GM18873 (cell line): ENCODE measurements around the gene GRID1.

ENCODE experiments used
- ATAC-seq: cut with Tn5 transposase; IDR thresholded peaks from one replicate; pipeline ENCODE4 v1.9.1; 2021; ENCODE audit warnings: mild to moderate bottlenecking, moderate library complexity, moderate number of reproducible peaks; ENCODE audit not compliant: unreplicated experiment, low FRiP score

Gene GRID1

DNA sequence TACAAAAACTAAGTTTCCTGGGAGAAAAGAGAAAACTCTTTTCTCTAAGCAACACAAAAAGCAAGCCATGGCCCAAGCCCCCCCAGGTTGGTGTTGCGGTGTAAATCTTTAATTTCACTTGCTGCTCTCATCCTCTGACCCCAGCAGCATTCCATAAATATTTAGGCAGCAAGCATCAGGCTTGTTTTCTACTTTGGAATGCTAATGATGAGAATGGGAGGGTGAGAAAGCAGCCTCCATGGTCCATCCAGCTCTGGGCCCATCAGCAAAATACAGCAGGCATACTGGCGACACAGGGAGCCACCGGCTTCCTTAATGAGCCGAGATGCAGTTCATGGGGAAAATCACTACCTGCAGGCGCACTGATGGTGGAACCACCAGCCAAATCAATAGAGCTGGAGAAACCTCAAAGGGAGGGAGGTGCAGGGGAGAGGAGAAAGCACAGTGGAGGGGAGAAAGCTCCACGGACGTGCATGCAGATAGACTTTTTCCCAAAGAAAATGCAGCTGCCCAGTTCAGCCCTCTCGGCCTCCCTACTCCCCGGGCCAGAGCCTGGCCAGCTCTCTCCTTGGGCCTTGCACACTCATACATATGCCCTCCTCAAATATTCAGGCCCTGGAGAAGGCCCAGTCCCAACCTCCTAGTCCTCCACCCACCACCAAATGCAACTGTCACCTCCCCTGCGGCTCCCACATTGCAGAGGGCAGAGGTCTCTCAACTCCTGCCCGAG is 131.9 kb downstream of the GRID1 start:
- ATAC-seq: no peak

DNA sequence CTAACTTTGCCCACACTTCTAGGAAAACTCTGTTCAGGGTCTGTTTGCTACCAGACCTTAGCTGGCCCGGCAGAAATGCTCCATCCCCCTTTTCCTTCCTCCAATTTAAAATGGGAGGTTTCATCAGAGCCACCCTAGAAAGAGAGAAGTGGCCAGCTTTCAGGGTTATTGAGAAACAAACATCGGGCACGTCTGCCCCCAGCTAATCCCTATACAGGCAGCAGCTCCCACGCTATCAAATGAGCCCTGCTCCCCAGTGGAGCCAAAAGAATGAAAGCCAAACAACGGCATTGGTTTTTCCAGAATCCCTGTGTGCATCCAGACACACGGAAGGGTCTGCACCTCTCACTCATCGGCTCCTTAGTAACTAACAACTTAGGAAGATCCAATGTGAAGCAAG is 132.5 kb downstream of the GRID1 start:
- no peak for ATAC-seq

DNA sequence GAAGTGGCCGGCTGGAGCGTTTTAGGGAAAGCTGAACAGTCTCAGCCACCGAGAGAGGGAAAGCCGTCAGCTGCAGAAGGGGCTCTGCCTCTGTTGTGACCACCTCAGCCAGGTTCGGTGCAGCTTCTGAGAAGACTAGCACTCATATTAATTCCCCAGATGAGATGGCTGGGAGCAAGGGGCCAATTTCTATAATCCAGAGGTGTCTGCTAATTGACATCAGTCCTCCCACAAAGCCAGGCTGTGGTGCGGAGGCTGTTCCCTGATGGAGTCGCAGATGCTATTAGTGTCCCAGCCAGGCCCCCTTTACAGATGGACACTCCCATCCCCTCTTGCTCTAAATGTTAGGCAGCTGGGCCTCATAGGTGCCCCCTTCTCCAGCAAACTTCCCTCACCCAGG is 133.5 kb downstream of the GRID1 start:
- ATAC-seq: no peak

DNA sequence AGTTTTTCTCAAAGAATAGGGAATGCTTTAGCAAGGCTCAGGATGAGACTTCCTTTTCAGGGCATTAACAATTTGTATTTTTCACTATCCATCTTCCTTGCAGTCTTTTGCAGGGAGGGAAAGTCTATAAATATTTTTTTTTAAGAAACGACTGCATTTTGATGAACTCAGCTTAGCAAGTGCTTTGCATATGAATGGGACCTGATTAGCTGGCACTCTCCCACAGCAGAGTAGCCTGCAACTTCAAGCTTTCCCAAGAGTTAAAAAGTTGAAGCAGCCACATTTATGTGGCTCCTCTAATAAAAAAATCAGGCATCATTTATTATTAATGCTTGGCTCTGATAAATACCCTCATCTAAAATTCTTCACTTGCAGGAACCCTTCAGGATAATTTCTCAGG is 134.0 kb downstream of the GRID1 start:
- ATAC-seq: no peak

DNA sequence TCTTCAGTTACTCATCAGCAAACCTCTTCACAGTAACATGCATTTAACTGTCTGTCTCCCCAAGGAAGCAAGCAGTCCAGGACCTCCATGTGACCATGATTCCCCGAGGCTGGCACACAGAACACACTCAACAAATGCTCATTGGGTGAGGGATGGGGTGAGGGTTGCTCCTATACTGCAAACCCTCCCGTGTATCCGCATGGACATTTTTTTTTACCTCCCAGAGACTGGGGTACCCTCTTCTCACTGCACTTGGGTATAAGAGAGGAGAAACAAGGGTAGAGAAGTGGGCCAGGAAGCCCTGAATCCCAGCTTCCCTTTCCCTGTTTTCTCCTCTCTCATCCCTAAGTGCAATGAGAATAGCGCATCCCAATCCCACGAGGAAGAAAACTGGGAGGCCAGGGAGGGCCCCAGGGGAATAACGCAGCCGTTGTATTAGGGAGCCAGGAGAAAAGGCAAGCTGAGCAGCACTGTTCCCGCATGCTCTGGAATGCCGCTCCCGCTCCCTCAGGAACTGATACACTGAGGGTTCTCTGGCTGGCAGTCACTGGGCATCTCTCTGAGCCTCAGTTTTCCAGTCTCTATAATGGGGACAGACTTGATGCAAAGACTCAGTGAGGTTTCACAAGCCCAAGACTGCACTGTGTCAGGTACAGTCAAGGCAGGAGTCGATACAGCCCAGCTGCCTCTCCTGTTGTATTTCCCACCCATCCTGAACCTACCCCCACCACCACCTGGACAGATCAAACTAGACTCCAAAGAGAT is 134.6 kb downstream of the GRID1 start:
- ATAC-seq: no peak

DNA sequence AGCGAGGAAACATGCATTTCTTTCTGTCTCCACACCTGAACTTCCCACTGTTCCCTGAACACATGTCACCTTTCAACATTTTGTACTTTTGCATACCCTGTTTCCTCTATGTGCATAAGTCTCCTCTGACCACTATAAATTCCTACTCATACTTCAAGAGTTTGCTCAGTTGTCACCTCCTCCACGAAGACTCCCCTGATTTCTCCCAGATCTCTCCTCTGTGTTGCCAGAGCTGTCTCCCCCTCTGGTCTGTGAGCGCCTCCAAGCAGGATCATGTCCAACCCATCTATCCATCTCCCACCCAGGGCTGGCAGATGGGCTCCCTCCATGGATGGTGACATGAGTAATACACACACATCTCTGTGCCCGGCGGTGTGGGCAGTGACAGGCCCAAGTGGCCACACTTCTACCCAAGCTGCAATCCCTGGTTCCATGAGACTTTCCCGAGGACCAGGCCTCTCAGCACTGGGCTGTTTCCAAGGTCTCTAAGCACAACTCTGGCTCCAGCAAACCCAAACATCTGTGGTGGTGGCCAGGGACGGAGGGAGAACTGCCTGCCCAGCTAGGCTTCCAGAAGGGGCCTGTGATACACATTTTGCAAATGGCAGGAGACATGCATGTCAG is 135.9 kb downstream of the GRID1 start:
- no peak for ATAC-seq

DNA sequence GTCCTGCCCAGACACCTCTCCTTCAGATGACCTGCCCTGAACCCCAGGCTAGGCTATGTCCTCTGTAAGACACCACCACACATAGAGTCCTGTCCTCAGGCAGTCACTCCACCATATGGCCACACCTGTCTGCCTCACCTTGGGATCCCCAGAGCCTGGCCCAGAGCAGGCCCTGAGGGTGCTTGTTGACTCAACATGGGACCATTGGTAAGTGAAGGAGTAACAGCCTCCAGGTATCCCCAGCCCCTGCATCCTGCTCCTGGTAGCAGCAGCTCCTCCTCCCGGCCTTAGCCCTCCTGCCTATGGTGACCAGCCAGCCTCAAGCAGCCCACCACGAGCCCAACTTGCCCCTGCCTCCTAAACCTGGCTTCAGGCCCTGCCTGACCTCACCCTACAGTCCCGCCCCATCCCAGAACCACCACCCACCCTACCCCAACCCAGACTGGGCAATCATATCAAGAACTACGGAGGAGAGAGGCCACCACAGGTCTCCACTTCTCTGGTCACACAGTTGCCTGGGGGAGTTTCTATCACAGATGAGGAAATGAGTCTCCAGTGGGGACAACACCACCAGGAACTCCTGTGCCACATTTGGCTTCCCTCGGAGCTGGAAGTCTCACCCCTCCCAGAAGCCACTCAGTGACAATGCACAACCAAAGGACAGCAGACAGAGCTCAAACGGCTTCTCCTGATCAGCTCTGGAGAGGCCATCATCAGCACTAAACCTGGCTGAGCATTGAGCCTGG is 136.6 kb downstream of the GRID1 start:
- ATAC-seq: no peak

DNA sequence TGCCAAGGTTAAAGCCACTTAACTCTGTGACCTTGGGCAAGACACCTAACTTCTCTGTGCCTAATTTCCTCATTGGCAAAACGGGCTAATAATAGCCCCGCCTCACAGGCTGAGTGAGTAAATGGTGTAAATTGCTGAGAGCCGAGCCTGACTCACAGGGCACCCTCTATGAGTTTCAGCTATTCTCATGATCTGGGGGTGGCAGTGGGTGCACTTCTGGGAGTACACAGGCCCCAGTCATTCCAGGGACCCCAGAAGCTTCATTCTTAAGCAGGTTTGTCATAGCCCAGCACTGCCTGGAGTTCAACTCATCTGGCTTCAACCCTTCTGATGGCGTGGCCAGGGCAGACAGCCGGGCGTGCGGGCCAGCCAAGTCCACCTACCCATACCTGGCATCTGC is 137.2 kb downstream of the GRID1 start:
- ATAC-seq: no peak

DNA sequence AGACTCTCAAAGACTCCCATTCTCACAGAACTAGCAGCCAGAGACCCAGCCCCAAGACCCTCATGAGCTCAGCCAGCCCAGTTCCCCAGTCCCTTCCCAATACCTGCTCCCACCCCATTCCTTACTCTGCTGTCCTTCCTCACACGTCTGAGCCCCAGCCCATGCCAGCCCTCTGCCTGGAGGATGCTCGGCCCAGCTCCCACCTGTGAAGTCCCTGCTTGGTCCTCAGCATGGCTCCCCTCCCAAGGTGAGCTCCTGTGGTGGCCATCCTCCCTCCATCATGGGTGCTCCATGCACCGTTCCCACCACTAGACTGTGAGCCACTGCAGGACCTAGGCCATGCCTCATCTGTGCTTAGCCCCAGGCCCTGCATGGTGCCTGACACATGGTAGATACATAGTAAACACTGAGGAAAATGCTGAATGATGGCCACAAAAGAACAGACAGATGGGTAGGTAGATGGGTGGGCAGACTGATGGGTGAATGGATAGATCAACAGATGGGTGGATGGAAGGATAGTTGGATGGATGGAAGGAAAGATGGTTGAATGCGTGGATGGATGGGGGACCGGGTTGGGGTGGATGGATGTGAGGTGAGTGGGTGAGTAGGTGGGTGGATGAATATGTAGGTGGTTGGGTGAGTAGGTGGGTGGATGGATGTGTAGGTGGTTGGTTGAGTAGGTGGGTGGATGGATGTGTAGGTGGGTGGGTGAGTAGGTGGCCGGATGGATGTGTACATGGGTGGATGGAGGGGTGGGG is 138.9 kb downstream of the GRID1 start:
- ATAC-seq: no peak

DNA sequence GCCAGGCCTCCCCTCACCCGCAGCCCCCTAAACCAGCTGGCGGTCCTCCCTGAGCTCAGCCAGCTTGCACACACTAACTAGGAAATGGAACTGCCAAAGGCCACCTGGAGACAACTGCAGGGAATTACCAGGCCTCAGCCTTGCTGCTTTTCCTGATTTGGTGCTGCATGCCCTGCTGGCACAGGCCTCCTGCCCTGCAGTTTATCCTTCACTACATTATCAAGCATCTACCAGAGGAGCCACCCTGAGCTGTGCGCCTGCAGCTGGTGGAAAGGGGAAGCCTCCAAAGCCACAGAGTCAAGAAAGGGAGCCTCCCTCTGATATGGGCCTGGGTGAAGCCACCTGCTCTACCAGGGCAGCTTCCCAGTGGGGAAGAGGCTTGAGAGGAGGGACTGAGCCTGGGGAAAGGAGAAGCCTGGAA is 139.8 kb downstream of the GRID1 start:
- ATAC-seq: no peak

DNA sequence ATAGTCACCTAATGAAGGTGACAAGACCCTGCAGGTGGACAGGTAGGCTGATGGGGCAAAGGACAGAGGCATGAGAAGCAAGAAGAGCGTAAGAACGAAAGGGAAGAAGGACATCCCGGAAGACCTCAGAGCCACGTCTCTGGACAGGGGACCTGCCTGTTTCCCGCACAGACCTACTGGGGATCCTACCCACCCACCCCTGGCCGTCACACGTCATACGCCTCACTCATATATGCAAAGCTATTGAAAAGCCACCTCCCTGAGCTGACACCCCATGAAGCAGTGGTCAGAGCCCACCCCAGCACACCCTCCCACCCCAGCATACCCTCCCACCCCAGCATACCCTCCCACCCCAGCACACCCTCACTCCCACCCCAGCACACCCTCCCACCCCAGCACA is 140.6 kb downstream of the GRID1 start:
- ATAC-seq: no peak

DNA sequence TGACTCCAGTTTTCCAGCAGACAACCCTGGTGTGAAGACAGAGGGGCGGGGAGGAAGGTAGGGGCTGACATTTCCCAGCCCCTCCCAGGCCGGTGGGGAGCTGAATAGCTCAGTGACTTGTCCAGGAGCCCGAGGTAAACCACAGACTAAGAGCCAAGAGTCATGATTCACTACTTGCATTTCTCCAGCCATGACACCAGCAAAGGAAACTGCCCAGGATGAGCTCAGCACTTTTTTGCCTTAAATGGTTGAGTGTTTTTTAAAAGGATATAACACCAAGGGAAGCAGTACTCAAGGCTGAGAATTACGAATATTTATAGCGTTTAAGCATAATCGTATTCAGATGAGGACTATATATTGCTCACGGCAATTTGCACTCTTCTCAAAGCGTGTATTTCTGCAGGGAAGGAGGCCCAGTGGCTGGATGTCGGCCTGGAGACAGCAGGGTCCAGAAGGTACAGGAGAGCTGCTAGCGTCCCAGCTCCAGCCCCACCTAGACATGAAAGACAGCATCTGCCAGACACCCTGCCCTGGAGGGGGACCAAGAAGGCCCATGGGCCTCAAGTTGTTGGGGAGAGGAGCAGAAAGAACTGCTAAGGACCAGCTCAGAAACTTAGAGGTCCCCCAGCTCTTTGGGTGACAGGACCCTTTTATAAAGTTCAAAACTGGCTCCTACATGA is 141.4 kb downstream of the GRID1 start:
- ATAC-seq: no peak

DNA sequence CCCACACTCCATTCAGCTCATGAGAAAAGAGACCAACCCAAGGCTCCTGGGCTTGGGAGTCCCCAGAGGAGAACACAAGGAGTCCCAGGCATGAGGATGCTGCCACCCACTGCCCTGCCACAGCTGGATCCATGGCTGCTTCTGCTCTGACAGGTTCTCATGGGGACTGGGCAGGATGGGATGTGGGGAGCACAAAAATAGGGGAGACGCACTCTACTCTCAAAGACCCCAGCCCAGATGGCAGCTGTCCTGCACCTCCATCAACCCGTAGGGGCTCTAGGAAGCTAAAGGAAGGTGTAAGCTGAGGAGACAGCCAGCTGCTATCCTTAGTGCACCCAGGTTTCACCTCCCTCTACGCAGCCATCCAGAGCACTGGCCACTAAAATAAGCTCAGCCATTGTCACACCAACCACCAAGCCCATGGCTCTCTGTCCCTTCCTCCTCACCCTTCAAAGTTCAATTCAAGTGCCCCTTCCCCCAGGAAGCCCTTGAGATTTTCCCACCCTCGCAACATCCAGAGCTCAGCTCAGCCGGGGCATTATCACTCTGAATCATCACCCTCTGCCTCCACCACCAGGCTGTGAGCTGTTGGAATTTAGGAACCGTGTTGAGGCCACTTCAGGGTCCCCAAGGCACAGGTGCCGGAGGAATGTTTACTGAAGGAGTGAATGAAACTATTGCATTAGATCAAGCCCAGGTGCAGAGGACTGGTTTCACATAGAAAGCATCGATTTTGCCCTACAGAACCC is 142.1 kb downstream of the GRID1 start:
- ATAC-seq: no peak

DNA sequence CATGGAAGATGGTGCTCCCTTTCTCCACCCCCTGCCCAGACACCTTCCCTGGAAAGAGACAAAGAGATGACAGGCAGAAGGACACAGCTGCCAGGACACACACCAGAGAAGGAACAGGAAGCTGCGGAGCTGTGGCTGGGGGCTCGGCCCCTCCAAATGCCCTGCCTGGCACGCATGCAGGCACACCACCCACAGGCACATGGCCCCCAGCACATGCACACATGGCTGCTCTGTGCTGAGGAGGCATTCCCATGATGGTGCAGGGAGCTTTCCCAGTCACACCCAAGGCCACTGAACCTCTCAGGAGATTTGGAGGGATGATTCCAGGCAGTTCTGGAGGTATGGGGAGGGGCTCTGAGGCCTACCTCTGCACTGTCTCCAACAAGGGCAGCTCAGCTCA is 143.3 kb downstream of the GRID1 start:
- no peak for ATAC-seq

DNA sequence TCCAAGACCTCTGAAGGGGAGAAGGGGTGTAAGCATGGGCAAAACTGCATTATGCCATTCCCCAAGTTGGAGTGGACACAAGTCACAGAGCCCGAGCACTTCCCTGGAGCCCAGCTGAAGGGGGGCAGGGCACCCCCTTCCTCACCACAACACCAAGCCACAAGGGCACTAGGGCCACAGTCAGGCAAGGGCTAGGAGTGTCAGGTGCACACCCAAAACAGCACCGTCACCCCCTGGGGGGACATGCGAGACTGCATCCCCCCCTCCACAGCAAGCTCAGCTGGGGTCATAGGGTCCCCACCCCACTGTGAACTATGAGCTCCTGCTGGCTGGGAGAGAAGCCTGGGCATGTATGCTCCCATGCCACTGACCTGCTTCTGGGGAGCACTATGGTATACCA is 143.9 kb downstream of the GRID1 start:
- no peak for ATAC-seq

DNA sequence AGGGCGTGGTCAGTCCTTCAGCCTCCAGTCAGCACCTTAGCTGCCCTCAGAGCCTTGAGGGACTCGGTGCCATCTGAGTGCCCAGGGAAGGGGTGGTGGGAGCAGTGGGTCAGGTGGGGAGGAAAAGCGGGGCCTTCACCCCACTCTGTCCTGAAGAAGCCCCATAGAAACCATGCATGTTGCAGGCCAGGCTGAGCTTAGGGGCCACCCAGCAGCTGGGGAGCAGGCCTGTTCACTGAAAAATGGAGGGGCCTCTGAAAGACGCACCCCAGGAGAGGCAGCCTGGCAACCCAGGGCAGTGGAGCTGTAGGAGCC is 144.3 kb downstream of the GRID1 start:
- ATAC-seq: no peak

DNA sequence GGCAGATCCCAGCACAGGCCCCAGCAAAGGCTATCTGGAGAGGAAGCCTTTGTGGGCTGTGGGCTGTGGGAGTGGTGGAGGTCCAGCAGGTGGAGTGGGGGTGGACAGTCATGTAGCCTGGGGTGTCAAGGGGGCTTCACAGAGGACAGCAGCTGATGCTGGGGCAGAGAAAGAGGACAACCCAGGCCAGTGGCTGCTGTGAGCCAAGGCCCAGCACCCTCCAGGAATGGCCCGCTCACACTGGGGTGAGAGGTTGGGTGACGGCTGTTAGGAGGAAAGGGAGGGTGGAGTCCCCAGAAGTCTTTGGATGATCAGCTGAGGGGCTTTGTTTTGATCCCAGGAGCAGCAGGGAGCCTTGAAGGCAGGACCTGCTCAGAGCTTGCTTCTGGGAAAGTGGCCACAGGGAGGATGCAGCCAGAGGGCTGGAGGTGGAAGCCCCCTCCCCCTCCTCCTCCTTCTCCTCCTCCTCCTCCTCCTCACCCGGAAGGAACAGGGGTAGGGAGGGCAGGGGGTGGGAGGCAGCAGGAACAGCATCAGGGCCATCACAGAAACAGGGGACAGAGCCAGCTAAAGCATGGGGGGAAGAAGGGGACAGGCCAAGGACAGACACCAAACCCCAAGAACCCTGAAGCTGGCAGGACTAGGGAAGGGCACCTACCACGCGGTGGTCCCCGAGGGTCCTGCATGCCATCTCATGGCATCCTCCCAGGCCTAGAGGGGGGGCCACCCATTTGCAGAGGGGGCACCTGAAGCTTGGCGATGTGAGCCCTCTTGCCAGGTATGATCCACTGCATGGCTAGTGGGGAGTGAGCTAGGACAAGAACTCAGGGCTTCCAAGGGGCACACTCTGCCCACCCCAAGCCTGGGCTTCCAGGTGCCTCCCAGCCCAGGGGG is 144.9 kb downstream of the GRID1 start:
- no peak for ATAC-seq

DNA sequence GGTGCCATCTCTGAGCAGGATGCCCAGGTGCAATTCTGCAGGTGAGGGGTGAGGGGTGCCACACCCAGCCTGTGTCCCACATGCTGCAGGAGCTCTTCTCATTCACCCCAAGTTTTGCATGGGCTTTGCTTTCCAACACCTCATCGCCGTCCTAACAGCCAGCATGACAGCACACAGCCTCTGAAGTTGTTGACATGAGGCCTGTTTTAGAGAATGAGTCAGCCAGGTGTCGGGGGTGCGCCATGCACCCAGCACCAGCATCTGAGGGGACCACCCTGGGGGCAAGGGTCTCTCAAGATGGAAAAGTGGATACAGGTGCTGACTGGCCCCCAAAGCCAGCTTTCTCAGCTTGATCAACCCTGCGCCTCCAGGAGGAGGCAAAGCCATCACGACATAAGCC is 146.0 kb downstream of the GRID1 start:
- no peak for ATAC-seq
